Caki2 (cell line): ENCODE measurements around the gene RNF114. TPM values are rescaled to one million over a fixed set of nuclear protein-coding genes. Genes with fewer than 3 reads are reported as not detected.
A peak's percentile ranks its signal among the peaks of the same experiment; 100 is the strongest.

ENCODE experiments used
- DNase-seq: peaks from one replicate; pipeline ENCODE4 v3.0.0-alpha.2; 2015; ENCODE audit warnings: low read depth
- in situ Hi-C: cut with HindIII; loops from 2 replicates; pipeline ENCODE4 v1.10.0; 2016; ENCODE audit warnings: low sequenced_read_pairs, low pct_unique_long_range_greater_than_20kb, mixed read lengths
- total RNA-seq: library from RNA; depleted of rRNA; stranded (reverse); fragments of >200 nt; shearing (Covaris generic); gene quantifications from 2 replicates; pipeline ENCODE4 v1.2.3, GENCODE V29; 2014; ENCODE audit warnings: low replicate concordance

Gene RNF114
- total RNA-seq, 1 experiment from 2014 or later = 86.0 TPM

GRCh38 chr20:49916146-49917002 is 19.8 kb upstream of the RNF114 start:
- DNase-seq = peak; percentile 84

GRCh38 chr20:49918446-49918845 is 17.8 kb upstream of the RNF114 start:
- in situ Hi-C loops = no loop called here
- DNase-seq = no peak

More at GRCh38 chr20:49916146-49917002, 19.8 kb upstream of the RNF114 start:
- in situ Hi-C loops = no loop called here

- DNase-seq = no peak
- in situ Hi-C loops = no loop called here
Observed at GRCh38 chr20:49919009-49919408, 17.2 kb upstream of the RNF114 start.

- in situ Hi-C loops = no loop called here
- peak; percentile 61 for DNase-seq
Observed at GRCh38 chr20:49919461-49919860, 16.7 kb upstream of the RNF114 start.

- no peak for DNase-seq
- in situ Hi-C loops = no loop called here
Observed at GRCh38 chr20:49924247-49924646, 11.9 kb upstream of the RNF114 start.

GRCh38 chr20:49925901-49926454 is 10.2 kb upstream of the RNF114 start:
- no peak for DNase-seq
- in situ Hi-C loops = no loop called here

- in situ Hi-C loops = no loop called here
Observed at GRCh38 chr20:49928411-49929141, 7.6 kb upstream of the RNF114 start.

GRCh38 chr20:49929142-49929494 is 7.1 kb upstream of the RNF114 start:
- no peak for DNase-seq
- in situ Hi-C loops = no loop called here

More at GRCh38 chr20:49928411-49929141, 7.6 kb upstream of the RNF114 start:
- DNase-seq = peak; percentile 82

- no peak for DNase-seq
- in situ Hi-C loops = no loop called here
Observed at GRCh38 chr20:49935746-49936152, 448 bp upstream of the RNF114 start.

- in situ Hi-C loops = no loop called here
- no peak for DNase-seq
Observed at GRCh38 chr20:49937027-49937929, 1.1 kb downstream of the RNF114 start.

GRCh38 chr20:49938173-49939163 is 2.3 kb downstream of the RNF114 start:
- in situ Hi-C loops = no loop called here
- no peak for DNase-seq

GRCh38 chr20:49941456-49941855 is 5.3 kb downstream of the RNF114 start:
- DNase-seq = no peak
- in situ Hi-C loops = no loop called here

GRCh38 chr20:49942303-49942702 is 6.1 kb downstream of the RNF114 start:
- no peak for DNase-seq
- in situ Hi-C loops = no loop called here

GRCh38 chr20:49942942-49943341 is 6.7 kb downstream of the RNF114 start:
- in situ Hi-C loops = no loop called here
- no peak for DNase-seq

GRCh38 chr20:49945306-49945700 is 9.1 kb downstream of the RNF114 start:
- DNase-seq = no peak
- in situ Hi-C loops = no loop called here

GRCh38 chr20:49945701-49946477 is 9.7 kb downstream of the RNF114 start:
- in situ Hi-C loops = no loop called here
- no peak for DNase-seq
